GM13977 (cell line): ENCODE data around the gene POLR3GL.

Experiments
- DNase-seq: peaks from one replicate; pipeline ENCODE4 v3.0.0; 2012; ENCODE audit warnings: low spot score
- in situ Hi-C: fragments of 300-500 bp; cut with MboI; formaldehyde crosslinking; loops from one replicate; pipeline ENCODE4 v1.12.0; 2022; ENCODE audit warnings: low sequenced_read_pairs, low pct_unique_long_range_greater_than_20kb, mixed read lengths, inconsistent platforms; ENCODE audit not compliant: unreplicated experiment
- TF ChIP-seq, protein P1 (sequence below): IDR thresholded peaks from 2 replicates; pipeline ENCODE4 v1.5.1; 2012; ENCODE audit warnings: mild to moderate bottlenecking, control low read depth; ENCODE audit not compliant: insufficient read depth; ENCODE audit errors: extremely low read depth, missing control alignments

Gene POLR3GL

DNA sequence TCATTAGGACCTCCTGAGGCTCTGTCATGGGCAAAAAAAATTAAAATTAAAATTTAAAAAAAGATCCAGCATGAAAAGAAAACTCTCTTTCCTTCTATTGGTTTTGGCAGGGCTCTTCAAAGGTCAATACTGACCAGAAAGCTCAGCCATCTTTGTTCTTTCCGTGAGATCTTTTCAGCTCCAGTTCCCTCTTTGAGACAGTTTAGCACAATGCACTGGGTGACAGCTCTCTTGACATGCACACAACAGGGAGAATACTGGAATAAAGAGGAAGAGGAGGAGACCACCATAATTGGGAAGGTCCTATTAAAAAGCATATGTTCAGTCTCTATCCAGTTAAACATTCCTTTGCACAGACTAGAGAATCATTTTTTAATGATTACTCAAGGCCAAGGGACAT lies 13.0 kb upstream of the POLR3GL start:
- TF ChIP-seq, protein P1, sequence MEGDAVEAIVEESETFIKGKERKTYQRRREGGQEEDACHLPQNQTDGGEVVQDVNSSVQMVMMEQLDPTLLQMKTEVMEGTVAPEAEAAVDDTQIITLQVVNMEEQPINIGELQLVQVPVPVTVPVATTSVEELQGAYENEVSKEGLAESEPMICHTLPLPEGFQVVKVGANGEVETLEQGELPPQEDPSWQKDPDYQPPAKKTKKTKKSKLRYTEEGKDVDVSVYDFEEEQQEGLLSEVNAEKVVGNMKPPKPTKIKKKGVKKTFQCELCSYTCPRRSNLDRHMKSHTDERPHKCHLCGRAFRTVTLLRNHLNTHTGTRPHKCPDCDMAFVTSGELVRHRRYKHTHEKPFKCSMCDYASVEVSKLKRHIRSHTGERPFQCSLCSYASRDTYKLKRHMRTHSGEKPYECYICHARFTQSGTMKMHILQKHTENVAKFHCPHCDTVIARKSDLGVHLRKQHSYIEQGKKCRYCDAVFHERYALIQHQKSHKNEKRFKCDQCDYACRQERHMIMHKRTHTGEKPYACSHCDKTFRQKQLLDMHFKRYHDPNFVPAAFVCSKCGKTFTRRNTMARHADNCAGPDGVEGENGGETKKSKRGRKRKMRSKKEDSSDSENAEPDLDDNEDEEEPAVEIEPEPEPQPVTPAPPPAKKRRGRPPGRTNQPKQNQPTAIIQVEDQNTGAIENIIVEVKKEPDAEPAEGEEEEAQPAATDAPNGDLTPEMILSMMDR, result no peak
- in situ Hi-C loops, result no loop called here
- no peak for DNase-seq

DNA sequence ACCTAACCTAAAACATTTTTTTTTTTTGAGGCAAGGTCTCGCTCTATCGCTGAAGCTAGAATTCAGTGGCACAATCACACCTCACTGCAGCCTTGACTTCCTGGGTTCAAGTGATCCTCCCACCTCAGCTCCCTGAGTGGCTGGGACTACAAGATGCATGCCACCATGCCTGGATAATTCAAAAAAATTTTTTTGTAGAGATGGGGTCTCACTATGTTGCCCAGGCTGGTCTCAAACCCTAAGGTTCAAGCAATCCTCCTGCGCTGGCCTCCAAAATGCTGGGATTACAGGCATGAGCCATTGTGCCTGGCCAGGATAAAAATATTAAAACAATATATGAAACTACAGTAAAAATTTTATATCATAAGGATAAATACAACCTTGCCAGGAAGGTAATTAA lies 11.6 kb upstream of the POLR3GL start:
- TF ChIP-seq, protein P1, result no peak
- in situ Hi-C loops, result no loop called here
- no peak for DNase-seq

DNA sequence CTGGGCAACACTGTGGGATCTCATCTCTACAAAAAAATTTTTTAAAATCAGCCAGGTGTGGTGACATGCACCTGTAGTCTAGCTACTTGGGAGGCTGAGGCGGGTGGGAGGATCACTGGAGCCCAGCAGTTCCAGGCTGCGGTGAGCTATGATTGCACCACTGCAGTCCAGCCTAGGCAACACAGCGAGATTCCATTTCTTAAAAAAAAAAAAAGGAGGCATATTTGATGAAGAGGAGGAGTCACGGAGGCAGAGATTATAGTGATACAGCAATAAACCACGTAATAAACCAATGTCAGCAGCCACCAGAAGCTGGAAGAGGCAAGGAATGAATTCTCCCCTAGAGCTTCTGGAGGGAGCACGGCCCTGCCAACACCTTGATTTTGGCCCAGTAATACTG lies 10.6 kb upstream of the POLR3GL start:
- in situ Hi-C loops, result no loop called here
- TF ChIP-seq, protein P1, result no peak
- DNase-seq, result no peak

DNA sequence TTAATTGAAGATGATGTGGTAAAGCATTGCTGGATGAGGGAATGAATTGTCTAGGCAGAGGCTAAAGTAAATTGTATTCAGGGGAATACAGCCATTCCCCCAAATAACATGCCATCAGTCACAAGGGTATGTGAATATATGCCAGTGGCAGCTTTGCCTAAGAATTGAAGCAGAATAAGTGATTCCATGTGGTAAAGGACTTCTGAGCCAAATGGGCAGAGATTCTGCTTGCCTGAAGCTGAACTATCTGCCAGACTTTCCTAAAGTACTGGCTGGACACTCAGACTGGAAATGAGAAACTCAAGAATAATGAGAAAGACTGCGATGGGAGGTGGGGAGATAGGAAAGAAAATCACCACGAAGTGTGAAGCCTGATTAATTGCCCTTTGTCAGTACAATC lies 9.1 kb upstream of the POLR3GL start:
- no peak for DNase-seq
- in situ Hi-C loops, result no loop called here
- TF ChIP-seq, protein P1, result no peak

DNA sequence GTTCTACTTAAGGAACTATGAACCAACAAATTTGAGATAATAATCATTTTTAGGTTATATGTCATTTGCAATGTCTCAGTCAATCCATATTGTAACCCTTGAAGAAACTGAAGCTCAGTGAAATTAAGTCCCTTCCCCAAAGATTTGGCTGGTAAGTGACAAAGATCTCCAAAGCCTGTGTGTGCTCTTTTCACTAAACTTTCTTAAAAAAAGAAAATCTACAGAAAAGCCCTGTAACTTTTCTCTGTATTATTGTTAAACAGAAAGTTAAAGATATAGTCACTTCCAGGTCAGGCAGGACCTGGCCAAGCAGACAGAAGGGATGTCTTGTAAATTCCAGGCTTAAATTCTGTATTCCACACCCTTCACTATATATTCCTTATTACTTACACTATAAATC lies 8.1 kb upstream of the POLR3GL start:
- in situ Hi-C loops, result no loop called here
- no peak for DNase-seq
- TF ChIP-seq, protein P1, result no peak

DNA sequence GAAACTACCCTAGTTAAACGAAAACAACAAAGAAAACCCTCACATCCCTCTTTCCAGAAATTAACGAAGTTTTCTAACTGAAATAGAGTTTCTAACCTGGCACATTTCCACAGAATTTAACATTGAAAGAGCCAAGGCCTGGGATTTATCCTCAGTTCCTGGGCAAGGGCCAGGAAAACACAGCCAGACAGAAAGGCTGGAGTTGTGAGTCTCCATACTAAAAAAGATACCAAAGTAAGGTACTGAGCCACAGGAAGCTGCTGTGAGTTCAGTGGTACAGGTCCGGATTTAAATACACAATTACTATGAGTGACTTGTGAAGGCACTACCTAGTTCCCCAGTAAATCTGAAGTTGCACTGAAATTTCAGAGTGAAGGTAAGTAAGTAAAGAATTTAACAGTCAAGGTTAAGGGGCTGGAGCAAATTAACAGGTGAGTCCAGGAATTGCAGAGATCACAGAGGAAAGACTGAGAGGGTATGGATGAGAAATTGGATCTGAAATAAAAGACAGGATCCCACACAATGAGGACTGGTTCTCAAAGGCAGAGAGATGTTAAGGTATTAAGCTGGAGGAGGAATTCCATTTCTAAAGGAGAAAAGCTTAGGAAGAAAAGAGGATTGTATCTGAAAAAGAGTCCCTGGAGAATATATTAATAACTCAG lies 7.6 kb upstream of the POLR3GL start:
- DNase-seq, result no peak
- in situ Hi-C loops, result no loop called here

More for the DNA sequence above, 7.6 kb upstream of the POLR3GL start:
- TF ChIP-seq, protein P1, result no peak
